HEK293 (cell line): ENCODE measurements around the gene WRAP53.

ENCODE experiments used
- GLIS2 ChIP-seq: fragments of 450-650 bp; formaldehyde crosslinking; IDR thresholded peaks from 2 replicates; pipeline ENCODE4 v1.5.1; 2016; ENCODE audit warnings: missing biosample characterization, missing genetic modification characterization
- OSR2 ChIP-seq: fragments of 450-650 bp; formaldehyde crosslinking; IDR thresholded peaks from 2 replicates; pipeline ENCODE4 v1.5.1; 2016; ENCODE audit warnings: missing biosample characterization, missing genetic modification characterization
- PRDM10 ChIP-seq: fragments of 450-650 bp; formaldehyde crosslinking; IDR thresholded peaks from 2 replicates; pipeline ENCODE4 v1.5.1; 2016; ENCODE audit warnings: missing biosample characterization, missing genetic modification characterization
- PRDM4 ChIP-seq: fragments of 450-650 bp; formaldehyde crosslinking; IDR thresholded peaks from 2 replicates; pipeline ENCODE4 v1.5.1; 2017; ENCODE audit warnings: missing biosample characterization, missing genetic modification characterization
- WT1 ChIP-seq: fragments of 450-650 bp; formaldehyde crosslinking; IDR thresholded peaks from 2 replicates; pipeline ENCODE4 v1.5.1; 2016; ENCODE audit warnings: missing biosample characterization, missing genetic modification characterization
- ZEB2 ChIP-seq: fragments of 450-650 bp; formaldehyde crosslinking; IDR thresholded peaks from 2 replicates; pipeline ENCODE4 v1.5.1; 2016; ENCODE audit warnings: missing biosample characterization, missing genetic modification characterization
- ZFP3 ChIP-seq: fragments of 450-650 bp; formaldehyde crosslinking; IDR thresholded peaks from 2 replicates; pipeline ENCODE4 v1.5.1; 2016; ENCODE audit warnings: low read depth, missing biosample characterization, missing genetic modification characterization
- ZNF121 ChIP-seq: fragments of 450-650 bp; formaldehyde crosslinking; IDR thresholded peaks from 2 replicates; pipeline ENCODE4 v1.5.1; 2016; ENCODE audit warnings: missing biosample characterization, missing genetic modification characterization
- ZNF175 ChIP-seq: fragments of 450-650 bp; formaldehyde crosslinking; IDR thresholded peaks from 2 replicates; pipeline ENCODE4 v1.5.1; 2016; ENCODE audit warnings: missing biosample characterization, missing genetic modification characterization
- ZNF239 ChIP-seq: fragments of 450-650 bp; formaldehyde crosslinking; IDR thresholded peaks from 2 replicates; pipeline ENCODE4 v1.5.1; 2016; ENCODE audit warnings: missing biosample characterization, missing genetic modification characterization
- ZNF280C ChIP-seq: fragments of 450-650 bp; formaldehyde crosslinking; IDR thresholded peaks from 2 replicates; pipeline ENCODE4 v1.5.1; 2016; ENCODE audit warnings: missing biosample characterization, missing genetic modification characterization
- ZNF292 ChIP-seq: fragments of 450-650 bp; formaldehyde crosslinking; IDR thresholded peaks from 2 replicates; pipeline ENCODE4 v1.5.1; 2016; ENCODE audit warnings: low read depth, missing biosample characterization, missing genetic modification characterization, borderline replicate concordance
- ZNF350 ChIP-seq: fragments of 450-650 bp; formaldehyde crosslinking; IDR thresholded peaks from 2 replicates; pipeline ENCODE4 v1.5.0; 2017; ENCODE audit warnings: missing biosample characterization, mild to moderate bottlenecking, missing genetic modification characterization
- ZNF394 ChIP-seq: fragments of 450-650 bp; formaldehyde crosslinking; IDR thresholded peaks from 2 replicates; pipeline ENCODE4 v1.5.1; 2016; ENCODE audit warnings: missing biosample characterization, missing genetic modification characterization, mild to moderate bottlenecking, moderate library complexity, borderline replicate concordance
- ZNF398 ChIP-seq: fragments of 450-650 bp; formaldehyde crosslinking; IDR thresholded peaks from 2 replicates; pipeline ENCODE4 v1.5.1; 2017; ENCODE audit warnings: missing biosample characterization, missing genetic modification characterization
- ZNF473 ChIP-seq: fragments of 450-650 bp; formaldehyde crosslinking; IDR thresholded peaks from 2 replicates; pipeline ENCODE4 v1.5.1; 2017; ENCODE audit warnings: missing biosample characterization, missing genetic modification characterization
- ZNF544 ChIP-seq: fragments of 450-650 bp; formaldehyde crosslinking; IDR thresholded peaks from 2 replicates; pipeline ENCODE4 v1.5.0; 2017; ENCODE audit warnings: missing biosample characterization, missing genetic modification characterization
- ZNF548 ChIP-seq: fragments of 450-650 bp; formaldehyde crosslinking; IDR thresholded peaks from 2 replicates; pipeline ENCODE4 v1.5.1; 2016; ENCODE audit warnings: missing biosample characterization, missing genetic modification characterization
- ZNF555 ChIP-seq: fragments of 450-650 bp; formaldehyde crosslinking; conservative IDR thresholded peaks from 2 replicates; pipeline ENCODE4 v1.5.1; 2017; ENCODE audit warnings: missing biosample characterization, mild to moderate bottlenecking, missing genetic modification characterization, inconsistent platforms
- ZNF645 ChIP-seq: fragments of 450-650 bp; formaldehyde crosslinking; IDR thresholded peaks from 2 replicates; pipeline ENCODE4; 2016; ENCODE audit warnings: missing biosample characterization, missing genetic modification characterization
- ZNF677 ChIP-seq: fragments of 450-650 bp; IDR thresholded peaks from 2 replicates; pipeline ENCODE4 v1.5.0; 2018; ENCODE audit warnings: missing biosample characterization, mild to moderate bottlenecking, missing genetic modification characterization, moderate library complexity
- ZNF777 ChIP-seq: fragments of 450-650 bp; formaldehyde crosslinking; IDR thresholded peaks from 2 replicates; pipeline ENCODE4 v1.5.1; 2017; ENCODE audit warnings: missing biosample characterization, missing genetic modification characterization, borderline replicate concordance
- ZNF791 ChIP-seq: fragments of 450-650 bp; formaldehyde crosslinking; IDR thresholded peaks from 2 replicates; pipeline ENCODE4 v1.5.1; 2016; ENCODE audit warnings: missing biosample characterization, missing genetic modification characterization
- ZSCAN23 ChIP-seq: fragments of 450-650 bp; formaldehyde crosslinking; IDR thresholded peaks from 2 replicates; pipeline ENCODE4 v1.5.1; 2016; ENCODE audit warnings: missing biosample characterization, missing genetic modification characterization
- ZSCAN4 ChIP-seq: fragments of 450-650 bp; formaldehyde crosslinking; IDR thresholded peaks from 2 replicates; pipeline ENCODE4 v1.5.1; 2017; ENCODE audit warnings: missing biosample characterization, missing genetic modification characterization

The WRAP53 gene

GRCh38 chr17:7687908-7688807 lies at the start of gene WRAP53 (continued):
- TF ChIP-seq ZNF473 (tag by site-specific recombination) (no peak), ZNF175 (tag by site-specific recombination) (no peak), ZNF121 (no peak), ZNF544 (tag by site-specific recombination) (no peak), ZSCAN23 (tag by site-specific recombination) (no peak), ZNF239 (tag by site-specific recombination) (no peak), OSR2 (tag by site-specific recombination) (no peak), ZNF394 (tag by site-specific recombination) (no peak), ZNF777 (no peak), GLIS2 (tag by site-specific recombination) (no peak), ZNF292 (tag by site-specific recombination) (no peak), ZNF398 (tag by site-specific recombination) (no peak), ZNF548 (tag by site-specific recombination) (no peak), PRDM4 (no peak), ZFP3 (no peak), ZNF555 (tag by site-specific recombination) (no peak), ZNF677 (0 out of 2 replicates have a peak, but pooled peaks have one; percentile 13), ZNF791 (tag by site-specific recombination) (no peak), ZSCAN4 (tag by site-specific recombination) (no peak), ZNF280C (tag by site-specific recombination) (no peak), ZNF350 (tag by site-specific recombination) (no peak), ZNF645 (tag by site-specific recombination) (no peak), WT1 (peak; percentile 35; the same call in 1 of the 2 replicates), PRDM10 (tag by site-specific recombination) (peak; percentile 56), ZEB2 (tag by site-specific recombination) (peak; percentile 89)
